Activated CD4-positive, alpha-beta T cell treated with anti-CD3 and anti-CD28 coated beads, Interleukin-2, amount 10 ng/mL, durations not matched to agents 24 days and 14 days (primary cell): Measurements from ENCODE around the gene DENND2A. TPM values are rescaled to one million over a fixed set of nuclear protein-coding genes. Genes with fewer than 3 reads are reported as not detected.
"Not testable (repeated sequence)": the region's sequence is repeated elsewhere in the genome, so short reads cannot be mapped to it uniquely, and the experiment has no call there.

Experiments
- DNase-seq: peaks from one replicate; pipeline ENCODE4 v3.0.0; 2022
- H3K27ac Mint-ChIP-seq: one replicate; pipeline ENCODE4 v1.8.0; 2022; ENCODE audit warnings: mild to moderate bottlenecking, mixed read lengths
- H3K27me3 Mint-ChIP-seq: one replicate; pipeline ENCODE4 v1.8.0; 2022; ENCODE audit warnings: mixed read lengths
- H3K36me3 Mint-ChIP-seq: one replicate; pipeline ENCODE4 v1.8.0; 2022; ENCODE audit warnings: low read depth, mild to moderate bottlenecking, mixed read lengths
- H3K4me1 Mint-ChIP-seq: one replicate; pipeline ENCODE4 v1.8.0; 2021; ENCODE audit warnings: mixed read lengths
- H3K4me3 Mint-ChIP-seq: one replicate; pipeline ENCODE4 v1.8.0; 2022; ENCODE audit warnings: mild to moderate bottlenecking, moderate library complexity, mixed read lengths
- H3K9me3 Mint-ChIP-seq: one replicate; pipeline ENCODE4 v1.8.0; 2021; ENCODE audit warnings: mixed read lengths
- intact Hi-C: fragments of 100-400 bp; cut with micrococcal nuclease; formaldehyde crosslinking; loops from one replicate; pipeline ENCODE4 v1.15.1; 2023
- total RNA-seq: library from RNA; stranded (reverse); gene quantifications from 2 replicates; pipeline ENCODE4 v1.2.3, GENCODE V29; 2022

DENND2A gene
- total RNA-seq, 1 donor from 2014 or later, result not detected

DNA sequence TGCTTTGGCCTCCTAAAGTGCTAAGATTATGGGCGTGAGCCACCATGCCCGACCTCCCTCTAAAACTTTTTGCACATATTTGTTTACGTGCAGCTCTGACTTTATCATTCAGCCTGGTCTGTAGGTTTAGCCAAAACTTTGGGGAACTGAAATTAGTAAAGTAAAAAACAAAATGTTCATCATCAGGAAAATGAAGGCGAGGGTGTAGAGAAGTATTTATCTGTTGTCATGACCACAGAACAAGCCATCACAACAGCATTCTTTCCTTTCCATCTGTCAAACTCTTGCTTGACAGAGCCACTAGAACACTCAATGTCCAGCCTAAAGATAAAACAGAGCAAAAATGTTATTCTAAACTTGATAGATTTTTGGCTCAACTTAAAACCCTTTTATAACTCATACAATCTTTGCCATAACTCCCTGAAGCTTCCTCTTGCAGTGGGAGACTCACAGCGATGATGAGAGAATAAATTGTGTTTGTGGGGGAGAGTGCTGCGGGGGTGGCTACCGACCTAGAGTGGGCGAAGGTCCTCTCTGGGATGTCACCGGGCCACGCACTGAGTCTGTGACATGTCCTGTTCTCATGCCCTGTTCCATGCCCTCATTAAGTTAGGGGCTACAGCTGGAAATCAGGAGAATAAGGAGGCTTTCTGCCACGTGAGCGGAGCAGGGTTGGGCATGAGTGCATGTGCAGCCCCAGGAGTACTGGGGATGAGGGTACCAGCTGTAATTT, 102.7 kb downstream of the DENND2A start:
- Mint-ChIP-seq H3K36me3 (no peaks in the 10 kb centered on the region), H3K4me1 (no peaks in the 10 kb centered on the region), H3K27ac (no peak overlapping the region), H3K4me3 (no peak overlapping the region), H3K9me3 (no peaks in the 10 kb centered on the region), H3K27me3 (peaks cover 15% of the 10 kb centered on the region)
- DNase-seq, result no peak
- intact Hi-C loops, result no loop called here

DNA sequence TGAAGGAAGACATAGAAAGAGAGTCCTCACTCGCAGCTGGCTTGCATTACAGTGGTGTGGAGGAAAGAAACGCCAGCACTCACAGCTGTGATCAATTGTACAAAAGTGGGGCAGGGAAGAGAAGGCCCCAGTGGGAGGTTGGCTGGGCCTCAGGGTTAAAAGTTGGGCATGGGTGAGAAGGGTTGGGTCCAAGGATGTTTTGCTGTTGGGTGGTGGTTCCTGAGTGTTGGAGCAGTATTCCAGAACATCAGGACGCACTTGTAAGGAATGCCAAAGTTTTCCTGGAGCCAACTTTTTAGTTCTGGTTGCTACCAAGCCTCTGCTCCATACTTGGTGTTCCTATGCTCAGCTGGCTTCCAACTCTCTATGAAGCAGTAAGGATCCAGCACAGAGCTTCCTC, 105.9 kb downstream of the DENND2A start:
- Mint-ChIP-seq H3K9me3 (no peaks in the 10 kb centered on the region), H3K36me3 (no peaks in the 10 kb centered on the region), H3K4me3 (no peak overlapping the region), H3K27me3 (peaks cover 12% of the 10 kb centered on the region), H3K4me1 (no peaks in the 10 kb centered on the region), H3K27ac (no peak overlapping the region)
- intact Hi-C loops, result no loop called here
- DNase-seq, result no peak

DNA sequence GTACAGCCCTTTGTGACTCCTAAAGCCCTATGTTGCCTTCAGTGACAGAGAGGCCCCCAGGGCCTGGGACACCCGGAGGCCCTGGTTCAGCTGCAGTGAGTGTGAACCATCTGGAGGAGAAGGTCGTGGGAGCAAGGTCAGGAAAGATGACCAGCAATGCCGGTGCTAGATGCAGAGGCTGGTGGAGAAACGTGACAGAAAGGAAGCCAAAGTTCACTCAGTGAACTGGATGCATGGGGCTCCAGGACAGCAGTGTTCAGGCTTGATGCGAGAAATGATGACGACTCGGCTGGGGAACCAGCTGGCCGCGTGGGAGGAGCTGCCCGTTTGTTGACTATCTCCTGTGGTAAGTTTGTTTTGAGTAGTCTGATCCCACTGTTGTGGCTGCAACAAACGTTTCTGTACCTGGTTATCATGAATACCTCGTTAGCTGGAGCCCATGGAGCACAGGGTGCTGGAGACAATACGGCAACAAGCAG, 107.2 kb downstream of the DENND2A start:
- H3K27ac Mint-ChIP-seq, result no peak overlapping the region
- no peaks in the 10 kb centered on the region for H3K36me3 Mint-ChIP-seq
- H3K27me3 Mint-ChIP-seq, result peaks cover 12% of the 10 kb centered on the region
- intact Hi-C loops, result no loop called here
- DNase-seq, result no peak
- H3K9me3 Mint-ChIP-seq, result no peaks in the 10 kb centered on the region
- no peaks in the 10 kb centered on the region for H3K4me1 Mint-ChIP-seq
- H3K4me3 Mint-ChIP-seq, result no peak overlapping the region

DNA sequence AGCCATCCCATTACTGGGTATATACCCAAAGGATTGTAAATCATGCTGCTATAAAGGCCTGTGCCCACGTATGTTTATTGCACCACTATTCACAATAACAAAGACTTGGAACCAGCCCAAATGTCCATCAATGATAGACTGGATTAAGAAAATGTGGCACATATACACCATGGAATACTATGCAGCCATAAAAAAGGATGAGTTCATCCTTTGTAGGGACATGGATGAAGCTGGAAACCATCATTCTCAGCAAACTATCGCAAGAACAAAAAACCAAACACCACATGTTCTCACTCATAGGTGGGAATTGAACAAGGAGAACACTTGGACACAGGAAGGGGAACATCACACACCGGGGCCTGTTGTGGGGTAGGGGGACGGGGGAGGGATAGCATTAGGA, 111.2 kb downstream of the DENND2A start:
- H3K27ac Mint-ChIP-seq, H3K4me1 Mint-ChIP-seq, DNase-seq, H3K9me3 Mint-ChIP-seq, intact Hi-C loops, H3K36me3 Mint-ChIP-seq, H3K4me3 Mint-ChIP-seq, H3K27me3 Mint-ChIP-seq: not testable (repeated sequence)

DNA sequence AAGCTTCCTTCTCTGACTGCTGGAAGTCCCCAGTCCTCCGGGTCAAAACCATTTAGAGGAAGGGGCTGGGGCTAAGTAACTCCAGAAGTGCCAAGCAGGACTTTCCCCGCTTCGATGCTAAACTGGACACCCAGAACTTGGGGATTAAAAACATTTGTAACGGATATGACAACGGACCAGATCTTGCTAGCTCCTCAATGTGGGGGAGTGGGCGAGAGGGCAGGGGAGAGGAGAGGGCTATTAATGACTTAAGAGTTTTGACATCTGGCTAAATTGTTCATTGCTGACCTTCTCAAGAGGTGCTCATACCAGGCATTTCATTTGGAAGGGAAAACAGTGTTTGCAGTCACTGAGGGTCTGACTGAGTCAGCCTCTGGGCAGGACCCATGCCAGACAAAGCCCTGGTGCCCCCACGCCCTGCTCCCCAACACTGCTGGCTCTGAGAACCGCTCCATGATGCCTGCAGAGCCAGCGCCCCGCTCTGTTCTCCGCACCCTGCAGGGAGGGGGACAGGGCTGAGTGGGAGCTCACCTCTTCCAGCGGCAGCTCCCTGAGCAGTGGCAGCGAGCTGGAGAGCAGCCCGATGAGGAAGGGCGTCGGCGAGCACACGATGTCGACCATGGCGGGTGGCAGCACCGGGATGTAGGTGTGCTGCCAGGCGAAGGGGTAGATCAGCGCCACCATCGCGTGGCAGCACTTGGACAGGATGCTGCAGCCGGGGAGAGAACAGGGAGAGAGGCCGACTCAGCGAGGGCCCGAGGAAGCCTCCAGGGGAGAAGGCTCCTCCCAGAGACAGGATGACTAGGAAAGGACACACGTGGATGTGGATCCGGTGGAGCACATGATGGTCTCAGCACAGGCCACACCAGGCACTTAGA, 113.6 kb downstream of the DENND2A start:
- DNase-seq, result peak; percentile 43
- Mint-ChIP-seq H3K4me3 (no peak overlapping the region), H3K27ac (no peak overlapping the region), H3K4me1 (peaks cover 6% of the 10 kb centered on the region), H3K9me3 (no peaks in the 10 kb centered on the region), H3K36me3 (no peaks in the 10 kb centered on the region), H3K27me3 (peaks cover 5% of the 10 kb centered on the region)
- intact Hi-C loops, result no loop called here

DNA sequence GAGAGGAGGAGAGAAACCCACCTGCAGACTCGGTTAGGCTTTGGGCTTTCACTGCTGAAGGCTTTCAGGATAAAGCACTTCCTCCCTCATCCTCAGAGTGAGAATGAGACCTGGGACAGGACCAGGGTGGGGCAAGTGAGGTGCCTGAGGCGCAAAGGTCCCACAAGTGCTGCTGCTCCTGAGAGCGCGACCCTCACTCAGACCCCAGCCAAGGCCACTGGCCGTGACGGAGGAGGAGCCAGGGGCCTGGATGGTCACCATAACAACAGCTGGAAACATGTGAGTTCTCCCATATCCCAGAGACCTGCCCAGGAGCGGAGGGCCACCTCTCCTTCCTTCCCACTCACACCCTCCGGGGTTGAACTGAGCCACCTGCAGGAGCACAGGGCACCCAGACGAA, 114.4 kb downstream of the DENND2A start:
- peaks cover 4% of the 10 kb centered on the region for H3K27me3 Mint-ChIP-seq
- H3K4me1 Mint-ChIP-seq, result peaks cover 6% of the 10 kb centered on the region
- no peaks in the 10 kb centered on the region for H3K9me3 Mint-ChIP-seq
- intact Hi-C loops, result no loop called here
- no peak overlapping the region for H3K27ac Mint-ChIP-seq
- no peak overlapping the region for H3K4me3 Mint-ChIP-seq
- H3K36me3 Mint-ChIP-seq, result no peaks in the 10 kb centered on the region
- DNase-seq, result no peak

DNA sequence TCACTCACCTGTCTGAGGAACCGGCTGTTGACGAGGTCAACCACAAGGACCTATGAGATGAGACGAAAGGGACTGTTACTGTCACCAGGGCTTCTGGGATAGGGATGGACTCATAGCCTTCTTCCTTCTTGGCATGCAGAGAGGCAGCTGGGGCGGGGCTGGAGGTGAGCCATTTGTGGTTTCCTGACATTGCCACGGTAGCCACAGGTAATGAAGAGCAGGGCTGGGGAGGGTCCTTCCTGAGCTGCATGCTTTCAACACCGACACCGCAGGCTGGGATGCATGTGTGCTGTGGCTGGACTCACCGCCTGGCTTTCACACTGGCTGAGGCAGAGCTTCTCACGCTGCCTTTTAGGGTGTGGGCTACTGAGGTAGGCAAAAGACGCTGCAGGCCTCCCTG, 114.9 kb downstream of the DENND2A start:
- DNase-seq, result peak; percentile 73
- peaks cover 4% of the 10 kb centered on the region for H3K27me3 Mint-ChIP-seq
- H3K4me1 Mint-ChIP-seq, result peaks cover 6% of the 10 kb centered on the region
- H3K36me3 Mint-ChIP-seq, result no peaks in the 10 kb centered on the region
- no peak overlapping the region for H3K27ac Mint-ChIP-seq
- intact Hi-C loops, result no loop called here
- H3K4me3 Mint-ChIP-seq, result no peak overlapping the region
- no peaks in the 10 kb centered on the region for H3K9me3 Mint-ChIP-seq

DNA sequence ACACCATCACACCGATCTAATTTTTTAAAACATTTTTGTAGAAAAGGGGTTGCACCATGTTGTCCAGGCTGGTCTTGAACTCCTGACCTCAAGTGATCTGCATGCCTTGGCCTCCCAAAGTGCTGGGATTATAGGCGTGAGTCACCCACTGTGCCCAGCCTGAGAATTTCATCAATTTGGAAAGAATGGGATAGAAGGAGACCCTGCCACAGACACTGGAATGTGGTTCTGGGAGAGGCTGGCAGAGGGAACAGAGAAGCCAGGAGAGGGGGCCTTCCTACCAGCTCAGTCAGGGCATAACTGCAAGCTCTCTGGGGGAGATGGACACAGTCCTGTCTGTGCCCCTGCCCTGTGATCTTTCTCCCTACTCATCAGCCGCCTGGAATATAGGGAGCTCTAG, 119.2 kb downstream of the DENND2A start:
- DNase-seq, result no peak
- Mint-ChIP-seq H3K4me3 (no peak overlapping the region), H3K27ac (no peak overlapping the region), H3K9me3 (no peaks in the 10 kb centered on the region), H3K4me1 (peaks cover 7% of the 10 kb centered on the region), H3K36me3 (no peaks in the 10 kb centered on the region), H3K27me3 (peaks cover 9% of the 10 kb centered on the region)
- intact Hi-C loops, result no loop called here

DNA sequence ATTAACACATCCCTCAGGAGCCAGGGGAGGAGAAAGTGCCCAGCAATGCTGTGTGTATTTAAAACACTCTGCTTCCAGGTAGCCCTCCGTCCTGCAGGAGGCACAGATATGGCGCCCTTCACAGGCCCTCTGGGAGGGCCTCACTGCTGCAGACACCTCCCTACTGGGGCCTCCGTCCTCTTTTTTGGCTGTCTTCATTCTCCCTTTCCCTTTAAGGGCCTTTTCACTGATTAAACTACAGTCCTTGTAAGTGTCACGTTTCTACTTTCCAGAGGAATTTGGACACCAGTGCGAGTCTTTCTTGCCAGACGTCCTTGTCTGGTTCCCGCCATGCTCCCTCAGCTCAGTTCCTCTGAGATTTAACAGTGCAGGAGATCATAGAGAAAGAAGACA, 121.6 kb downstream of the DENND2A start:
- Mint-ChIP-seq H3K36me3 (no peaks in the 10 kb centered on the region), H3K4me1 (peaks cover 2% of the 10 kb centered on the region), H3K27ac (no peak overlapping the region), H3K9me3 (no peaks in the 10 kb centered on the region), H3K4me3 (no peak overlapping the region), H3K27me3 (peaks cover 10% of the 10 kb centered on the region)
- intact Hi-C loops, result loop anchor here (5.0 kb wide), 1 partner anchor 118 kb away; no protein-coding TSS in a partner anchor
- DNase-seq, result no peak

DNA sequence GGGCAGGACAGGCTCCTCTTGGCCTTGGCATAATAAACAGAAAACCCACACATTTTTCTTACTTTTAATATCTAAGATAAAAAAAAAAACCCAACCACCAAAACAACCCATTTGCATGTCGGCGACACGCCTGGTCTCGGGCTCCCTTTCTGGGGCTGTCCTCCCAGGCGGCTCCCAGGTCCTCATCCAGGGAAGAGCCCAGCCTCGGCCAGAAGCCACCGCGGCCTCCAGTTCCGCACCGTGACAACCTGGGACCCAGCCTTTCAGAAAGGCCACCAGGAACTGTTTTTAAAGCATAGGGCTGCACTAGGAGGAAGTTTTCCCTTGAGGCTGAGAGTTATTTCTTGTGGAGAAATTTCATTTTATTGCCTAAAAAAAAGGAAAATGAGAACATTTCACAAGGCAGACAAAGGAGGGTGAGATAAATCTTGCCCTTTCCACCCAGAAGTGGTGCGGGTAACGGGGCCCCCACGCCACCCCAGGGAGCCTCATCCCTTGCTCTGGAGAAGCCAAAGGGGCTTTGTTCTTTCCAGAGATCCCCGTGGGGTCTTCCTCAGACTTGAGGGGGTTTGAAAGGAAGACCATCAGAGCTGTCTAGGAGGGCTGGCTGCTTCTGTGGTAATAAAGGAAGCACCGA, 122.1 kb downstream of the DENND2A start:
- intact Hi-C loops, result loop anchor here (1.0 to 5.0 kb wide), 3 partner anchors 119 to 494 kb away; no protein-coding TSS in a partner anchor
- DNase-seq, result no peak
- Mint-ChIP-seq H3K27me3 (peaks cover 11% of the 10 kb centered on the region), H3K36me3 (no peaks in the 10 kb centered on the region), H3K27ac (no peak overlapping the region), H3K4me3 (no peak overlapping the region), H3K9me3 (no peaks in the 10 kb centered on the region), H3K4me1 (peaks cover 2% of the 10 kb centered on the region)

DNA sequence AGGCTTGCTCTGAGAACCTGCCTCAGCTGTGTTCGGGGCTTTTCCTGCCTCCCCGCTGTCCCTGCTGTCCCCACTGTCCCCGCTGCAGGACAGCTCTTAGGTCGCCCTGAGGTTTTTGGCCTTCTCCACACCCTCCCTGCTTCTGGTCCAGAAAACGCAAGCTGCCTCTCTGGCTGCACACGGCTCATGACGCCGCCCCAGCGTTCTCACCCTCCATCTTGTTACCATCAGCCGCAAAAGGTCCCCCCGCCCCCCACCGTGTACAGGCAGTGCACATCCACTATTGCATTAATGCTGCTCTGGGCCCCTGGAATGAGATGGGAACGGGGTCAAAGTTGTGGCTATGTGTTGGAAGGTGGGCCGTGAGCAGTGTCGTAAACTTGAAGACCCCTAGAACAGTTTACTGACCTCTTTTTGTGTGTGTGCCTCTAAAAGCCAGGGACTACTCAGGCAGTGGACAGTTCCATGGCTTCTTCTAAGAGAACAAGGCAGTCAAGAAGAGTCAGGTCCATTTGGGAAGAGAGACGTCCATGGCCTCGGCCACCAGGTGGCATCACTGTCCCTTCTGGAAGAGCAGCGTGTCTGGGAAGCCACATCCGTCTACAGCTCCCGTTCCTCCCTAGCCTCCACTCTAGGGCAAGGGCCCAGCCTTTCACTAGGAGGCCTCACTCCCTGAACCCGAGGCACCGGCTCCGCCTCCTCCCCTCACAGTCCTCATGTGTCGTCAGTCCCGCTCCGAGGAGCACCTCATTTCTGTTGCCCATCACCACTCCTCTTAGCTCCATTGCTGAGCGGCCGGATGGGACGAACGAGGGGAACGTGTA, 122.9 kb downstream of the DENND2A start:
- peaks cover 9% of the 10 kb centered on the region for H3K27me3 Mint-ChIP-seq
- intact Hi-C loops, result loop anchor here (1.0 to 5.0 kb wide), 3 partner anchors 120 to 495 kb away; no protein-coding TSS in a partner anchor
- H3K36me3 Mint-ChIP-seq, result no peaks in the 10 kb centered on the region
- H3K9me3 Mint-ChIP-seq, result no peaks in the 10 kb centered on the region
- H3K4me3 Mint-ChIP-seq, result no peak overlapping the region
- H3K4me1 Mint-ChIP-seq, result peaks cover 2% of the 10 kb centered on the region
- DNase-seq, result peak; percentile 89
- H3K27ac Mint-ChIP-seq, result no peak overlapping the region

DNA sequence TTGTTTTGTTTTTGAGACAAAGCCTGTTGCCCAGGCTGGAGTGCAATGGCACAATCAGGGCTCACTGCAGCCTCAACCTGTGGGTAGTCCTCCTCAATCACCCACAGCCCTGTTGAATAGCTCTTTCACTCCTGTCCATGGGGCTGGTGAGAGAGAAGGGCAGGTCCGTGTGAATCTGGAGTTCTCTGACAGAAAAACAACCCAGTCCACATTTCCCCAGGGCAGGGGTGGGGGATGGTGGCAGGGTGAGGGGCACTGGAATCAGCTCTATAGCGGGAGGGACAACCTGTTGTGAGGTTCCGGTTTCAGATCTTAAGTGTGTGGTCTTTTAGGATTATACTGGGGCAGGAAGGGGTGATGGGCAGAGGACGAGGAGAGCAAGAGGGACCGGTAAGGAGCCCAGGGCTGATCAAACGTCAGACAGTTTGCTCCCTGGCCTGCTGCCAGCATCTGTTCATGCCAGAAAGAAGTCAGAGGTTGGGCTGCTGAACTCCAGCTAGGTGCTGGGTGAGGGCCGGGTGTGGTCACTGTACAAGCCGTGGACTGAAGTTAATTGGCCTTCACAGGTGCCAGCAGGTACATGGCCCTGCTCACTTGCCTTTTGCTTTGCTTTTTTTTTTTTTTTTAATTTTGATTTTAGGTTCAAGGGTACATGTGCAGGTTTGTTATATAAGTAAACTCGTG, 128.2 kb downstream of the DENND2A start:
- Mint-ChIP-seq H3K4me1 (no peaks in the 10 kb centered on the region), H3K9me3 (no peaks in the 10 kb centered on the region), H3K4me3 (no peak overlapping the region), H3K27me3 (peaks cover 4% of the 10 kb centered on the region), H3K27ac (no peak overlapping the region), H3K36me3 (no peaks in the 10 kb centered on the region)
- intact Hi-C loops, result no loop called here
- DNase-seq, result no peak

DNA sequence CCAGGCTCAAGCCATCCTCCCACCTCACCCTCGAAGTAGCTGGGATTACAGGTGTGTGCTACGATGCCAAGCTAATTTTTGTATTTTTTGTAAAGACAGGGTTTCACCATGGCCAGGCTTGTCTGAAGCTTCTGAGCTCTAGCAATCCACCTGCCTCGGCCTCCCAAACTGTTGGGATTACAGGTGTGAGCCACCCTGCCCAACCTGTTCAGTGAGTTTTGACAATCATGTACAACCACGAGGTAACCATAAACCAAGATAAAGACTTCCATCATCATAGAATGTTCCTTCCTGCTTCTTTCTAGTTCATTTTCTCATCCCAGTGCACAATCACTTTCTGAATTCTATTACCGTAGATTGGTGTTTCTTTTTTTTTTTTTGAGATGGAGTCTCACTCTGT, 130.8 kb downstream of the DENND2A start:
- intact Hi-C loops, result no loop called here
- no peak overlapping the region for H3K27ac Mint-ChIP-seq

More for the DNA sequence above, 130.8 kb downstream of the DENND2A start:
- DNase-seq, result no peak
- Mint-ChIP-seq H3K36me3 (no peaks in the 10 kb centered on the region), H3K9me3 (no peaks in the 10 kb centered on the region), H3K4me1 (no peaks in the 10 kb centered on the region), H3K27me3 (peaks cover 2% of the 10 kb centered on the region), H3K4me3 (no peak overlapping the region)
